ENCODE results near the gene BRICD5.
"Not testable (repeated sequence)": the region's sequence is repeated elsewhere in the genome, so short reads cannot be mapped to it uniquely, and the experiment has no call there.

Gene BRICD5

GRCh38 chr16:2210386-2211365 lies at the start of gene BRICD5:
TSS of gene BRICD5 (minus strand) at chr16:2210863. CDS start at chr16:2210833, 30 bp downstream.
- no peak for DNase-seq (ENCODE audit: low read depth in 1 of 2, low spot score in 1 of 2)

- DNase-seq (ENCODE audit: low read depth in 1 of 2, low spot score in 1 of 2) = no peak
Observed at GRCh38 chr16:2260250-2260649, 49.6 kb upstream of the BRICD5 start.

- not testable (repeated sequence) for DNase-seq (ENCODE audit: low read depth in 1 of 2, low spot score in 1 of 2)
Observed at GRCh38 chr16:2258530-2258929, 47.9 kb upstream of the BRICD5 start.

- no peak for DNase-seq (ENCODE audit: low read depth in 1 of 2, low spot score in 1 of 2)
Observed at GRCh38 chr16:2257726-2258125, 47.1 kb upstream of the BRICD5 start.

- DNase-seq (ENCODE audit: low read depth in 1 of 2, low spot score in 1 of 2) = no peak
Observed at GRCh38 chr16:2256531-2257140, 46.0 kb upstream of the BRICD5 start.

- DNase-seq (ENCODE audit: low read depth in 1 of 2, low spot score in 1 of 2) = no peak
Observed at GRCh38 chr16:2253293-2253692, 42.6 kb upstream of the BRICD5 start.

GRCh38 chr16:2252806-2253148 lies 42.1 kb upstream of the BRICD5 start:
- no peak for DNase-seq (ENCODE audit: low read depth in 1 of 2, low spot score in 1 of 2)

- DNase-seq (ENCODE audit: low read depth in 1 of 2, low spot score in 1 of 2) = peak; percentile 60 to 68
Observed at GRCh38 chr16:2251296-2252111, 40.8 kb upstream of the BRICD5 start, which contains the start of gene ECI1. TSS of gene ECI1 (minus strand) at chr16:2251587. CDS start at chr16:2251566, 21 bp downstream.

- DNase-seq (ENCODE audit: low read depth in 1 of 2, low spot score in 1 of 2) = peak; percentile 17 to 26
Observed at GRCh38 chr16:2250652-2251295, 40.1 kb upstream of the BRICD5 start.

- DNase-seq (ENCODE audit: low read depth in 1 of 2, low spot score in 1 of 2) = no peak
Observed at GRCh38 chr16:2246301-2246885, 35.7 kb upstream of the BRICD5 start.

- DNase-seq (ENCODE audit: low read depth in 1 of 2, low spot score in 1 of 2) = no peak
Observed at GRCh38 chr16:2244926-2245795, 34.5 kb upstream of the BRICD5 start.

GRCh38 chr16:2244301-2244700 lies 33.6 kb upstream of the BRICD5 start:
- no peak for DNase-seq (ENCODE audit: low read depth in 1 of 2, low spot score in 1 of 2)

- DNase-seq (ENCODE audit: low read depth in 1 of 2, low spot score in 1 of 2) = no peak
Observed at GRCh38 chr16:2243781-2244180, 33.1 kb upstream of the BRICD5 start.

GRCh38 chr16:2243031-2243528 lies 32.4 kb upstream of the BRICD5 start:
- DNase-seq (ENCODE audit: low read depth in 1 of 2, low spot score in 1 of 2) = no peak

- no peak for DNase-seq (ENCODE audit: low read depth in 1 of 2, low spot score in 1 of 2)
Observed at GRCh38 chr16:2242598-2242997, 31.9 kb upstream of the BRICD5 start.

GRCh38 chr16:2240331-2240730 lies 29.7 kb upstream of the BRICD5 start:
- not testable (repeated sequence) for DNase-seq (ENCODE audit: low read depth in 1 of 2, low spot score in 1 of 2)

- DNase-seq (ENCODE audit: low read depth in 1 of 2, low spot score in 1 of 2) = no peak
Observed at GRCh38 chr16:2238838-2239675, 28.4 kb upstream of the BRICD5 start.

- DNase-seq (ENCODE audit: low read depth in 1 of 2, low spot score in 1 of 2) = no peak
Observed at GRCh38 chr16:2238150-2238837, 27.6 kb upstream of the BRICD5 start.

Data from activated CD4-positive, alpha-beta T cell treated with anti-CD3 and anti-CD28 coated beads, Interleukin-2, amount 50 U/mL, for 24 hours (primary cell).